ENCODE measurements around the gene IZUMO1.
A peak's percentile ranks its signal among the peaks of the same experiment; 100 is the strongest.
"Not testable (repeated sequence)": the region's sequence is repeated elsewhere in the genome, so short reads cannot be mapped to it uniquely, and the experiment has no call there.

The IZUMO1 gene

DNA sequence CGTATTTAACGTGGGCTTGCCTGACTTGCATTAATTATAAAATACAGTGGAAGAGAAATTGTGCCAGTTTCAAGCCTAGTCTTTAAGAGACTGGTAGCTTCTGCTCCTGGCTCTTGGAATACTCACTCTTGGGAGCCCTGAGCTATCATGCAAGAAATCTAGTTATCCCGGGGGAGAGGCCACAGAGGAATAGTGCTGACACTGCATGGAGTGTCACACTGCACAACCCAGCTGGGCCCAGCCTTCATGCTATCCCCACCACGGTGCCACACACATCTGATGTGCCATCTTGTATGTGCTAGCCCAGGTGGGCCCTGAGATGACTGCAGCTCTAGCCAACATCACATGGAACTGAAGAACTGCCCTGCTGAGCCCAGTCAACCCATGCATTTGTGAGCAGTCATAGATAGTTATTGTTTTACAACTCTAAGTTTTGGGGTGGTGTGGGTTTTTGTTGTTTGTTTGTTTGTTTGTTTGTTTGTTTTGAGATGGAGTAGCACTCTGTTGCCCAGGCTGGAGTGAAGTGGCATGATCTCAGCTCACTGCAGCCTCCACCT is 35.5 kb downstream of the IZUMO1 start:
- no peak for DNase-seq (ENCODE audit: low read depth in 1 of 2, low spot score in 1 of 2)
- TF ChIP-seq JUND (IDR thresholded peaks at IDR 0.05; ENCODE audit: low read depth): no peak
- in situ Hi-C loops (cut with HindIII; ENCODE audit: low pct_unique_long_range_greater_than_20kb, low sequenced_read_pairs): no loop called here

DNA sequence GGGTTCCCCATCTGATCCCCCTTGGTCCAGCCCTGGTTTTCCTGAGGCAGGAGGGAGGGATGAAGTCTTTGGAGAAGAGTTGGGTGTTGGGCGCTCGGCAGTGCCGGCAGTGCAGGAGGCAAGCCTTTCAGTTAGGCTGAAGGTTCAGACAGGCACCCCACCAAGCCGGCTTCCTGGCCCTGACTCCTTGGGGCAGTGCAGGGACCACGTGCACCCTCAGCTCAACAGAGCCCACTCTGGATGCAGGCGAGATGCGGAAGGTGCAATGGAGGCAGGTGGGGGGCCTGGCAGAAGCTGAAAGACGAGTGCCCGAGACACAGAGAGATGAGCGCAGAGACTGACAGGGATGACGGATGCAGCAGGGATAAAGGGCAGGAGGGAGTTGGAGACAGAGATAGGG is 38.2 kb downstream of the IZUMO1 start:
- no peak for DNase-seq (ENCODE audit: low read depth in 1 of 2, low spot score in 1 of 2)
- in situ Hi-C loops (cut with HindIII; ENCODE audit: low pct_unique_long_range_greater_than_20kb, low sequenced_read_pairs): no loop called here
- TF ChIP-seq JUND (IDR thresholded peaks at IDR 0.05; ENCODE audit: low read depth): no peak

DNA sequence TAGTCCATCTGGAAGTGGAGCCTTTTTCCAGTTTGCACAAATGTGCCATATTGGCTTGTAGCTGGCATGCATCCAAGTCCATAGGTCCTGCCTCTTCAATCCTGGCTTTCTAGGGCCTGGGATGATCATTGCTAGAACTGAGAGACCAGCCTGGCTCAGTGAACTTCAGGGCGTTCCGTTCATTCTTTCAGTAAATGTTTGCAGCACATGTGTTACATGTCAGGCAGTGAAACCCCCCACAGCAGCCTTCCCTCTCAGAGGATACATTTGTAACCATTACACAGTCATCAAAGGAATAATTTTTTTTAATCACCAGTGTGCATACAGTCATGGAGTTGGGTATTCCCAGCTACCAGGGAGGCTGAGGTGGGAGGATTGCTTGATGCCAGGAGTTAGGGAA is 41.3 kb downstream of the IZUMO1 start:
- no peak for TF ChIP-seq JUND (IDR thresholded peaks at IDR 0.05; ENCODE audit: low read depth)
- DNase-seq (ENCODE audit: low read depth in 1 of 2, low spot score in 1 of 2): no peak
- in situ Hi-C loops (cut with HindIII; ENCODE audit: low pct_unique_long_range_greater_than_20kb, low sequenced_read_pairs): no loop called here

DNA sequence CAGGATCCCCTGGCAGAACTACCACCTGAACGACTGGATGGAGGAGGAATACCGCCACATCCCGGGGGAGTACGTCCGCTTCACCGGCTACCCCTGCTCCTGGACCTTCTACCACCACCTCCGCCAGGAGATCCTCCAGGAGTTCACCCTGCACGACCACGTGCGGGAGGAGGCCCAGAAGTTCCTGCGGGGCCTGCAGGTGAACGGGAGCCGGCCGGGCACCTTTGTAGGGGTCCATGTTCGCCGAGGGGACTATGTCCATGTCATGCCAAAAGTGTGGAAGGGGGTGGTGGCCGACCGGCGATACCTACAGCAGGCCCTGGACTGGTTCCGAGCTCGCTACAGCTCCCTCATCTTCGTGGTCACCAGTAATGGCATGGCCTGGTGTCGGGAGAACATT is 43.4 kb downstream of the IZUMO1 start:
- no peak for DNase-seq (ENCODE audit: low read depth in 1 of 2, low spot score in 1 of 2)
- in situ Hi-C loops (cut with HindIII; ENCODE audit: low pct_unique_long_range_greater_than_20kb, low sequenced_read_pairs): no loop called here
- TF ChIP-seq JUND (IDR thresholded peaks at IDR 0.05; ENCODE audit: low read depth): no peak

DNA sequence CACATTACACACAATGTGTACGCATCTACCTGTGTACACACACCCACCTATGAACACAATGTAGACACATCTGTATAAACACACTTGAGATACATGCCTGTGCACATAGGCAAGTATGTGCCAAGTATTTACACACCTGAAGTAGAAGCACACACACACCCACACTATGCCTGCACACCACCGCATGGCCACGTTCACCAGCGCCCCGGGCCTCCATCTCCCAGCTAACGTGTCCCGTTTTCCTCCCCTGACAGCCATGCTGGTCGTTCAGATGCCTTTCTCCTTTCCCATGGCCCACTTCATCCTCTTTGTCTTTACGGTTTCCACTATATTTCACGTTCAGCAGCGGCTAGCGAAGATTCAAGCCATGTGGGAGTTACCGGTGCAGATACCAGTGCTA is 44.0 kb downstream of the IZUMO1 start:
- no peak for TF ChIP-seq JUND (IDR thresholded peaks at IDR 0.05; ENCODE audit: low read depth)
- DNase-seq (ENCODE audit: low read depth in 1 of 2, low spot score in 1 of 2): no peak
- in situ Hi-C loops (cut with HindIII; ENCODE audit: low pct_unique_long_range_greater_than_20kb, low sequenced_read_pairs): no loop called here

DNA sequence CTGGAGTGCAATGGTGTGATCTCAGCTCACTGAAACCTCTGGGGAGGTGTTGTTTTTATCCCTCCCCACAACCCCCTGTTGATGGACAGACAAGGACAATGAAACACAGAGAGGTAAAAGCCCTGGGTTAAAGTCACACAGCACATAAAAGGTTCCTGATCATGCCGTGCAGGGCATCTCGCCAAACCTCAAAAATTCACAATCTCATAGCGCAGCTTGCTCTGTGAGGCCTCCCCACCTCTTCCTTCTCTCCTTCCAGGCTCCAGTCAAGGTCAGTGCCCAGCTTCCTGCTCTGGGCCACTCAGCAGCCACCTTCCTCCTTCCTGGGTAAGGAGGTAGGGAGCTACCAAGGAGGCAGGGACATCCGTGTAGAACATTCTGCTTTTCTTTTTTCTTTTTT is 48.7 kb downstream of the IZUMO1 start:
- in situ Hi-C loops (cut with HindIII; ENCODE audit: low pct_unique_long_range_greater_than_20kb, low sequenced_read_pairs): no loop called here
- no peak for DNase-seq (ENCODE audit: low read depth in 1 of 2, low spot score in 1 of 2)
- no peak for TF ChIP-seq JUND (IDR thresholded peaks at IDR 0.05; ENCODE audit: low read depth)

DNA sequence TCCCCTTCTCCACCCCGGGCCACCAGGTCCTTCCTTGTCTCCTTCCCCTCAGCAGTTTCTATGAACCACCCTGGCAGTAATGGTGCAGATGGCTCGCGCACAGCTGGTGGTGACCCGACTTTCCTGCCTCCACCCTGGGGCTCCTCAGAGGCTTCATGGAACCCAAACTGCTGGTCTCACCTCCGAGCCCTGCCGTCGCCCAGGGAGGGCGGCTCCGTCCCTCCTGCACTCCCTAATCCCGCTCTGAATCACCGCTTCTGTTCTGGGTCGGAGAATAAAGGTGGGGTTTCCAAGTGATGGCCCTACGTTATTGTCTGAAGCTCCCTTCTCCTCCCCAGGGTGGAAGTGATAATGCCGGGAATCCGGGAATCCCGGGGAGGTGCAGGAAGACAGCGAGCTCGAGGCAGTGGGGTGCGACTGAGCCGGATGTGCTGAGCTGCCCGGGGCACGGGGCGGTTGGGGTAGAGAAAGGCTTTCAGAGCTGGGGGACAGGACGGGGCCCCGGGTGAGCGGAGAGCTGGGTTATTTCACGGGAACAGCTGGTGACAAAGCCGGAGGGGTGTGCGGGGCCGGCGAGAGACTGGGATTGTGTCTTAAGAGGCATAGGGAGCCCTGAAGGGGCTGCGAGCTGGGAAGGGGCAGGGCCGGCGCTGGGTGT is 50.2 kb downstream of the IZUMO1 start:
- no peak for DNase-seq (ENCODE audit: low read depth in 1 of 2, low spot score in 1 of 2)

DNA sequence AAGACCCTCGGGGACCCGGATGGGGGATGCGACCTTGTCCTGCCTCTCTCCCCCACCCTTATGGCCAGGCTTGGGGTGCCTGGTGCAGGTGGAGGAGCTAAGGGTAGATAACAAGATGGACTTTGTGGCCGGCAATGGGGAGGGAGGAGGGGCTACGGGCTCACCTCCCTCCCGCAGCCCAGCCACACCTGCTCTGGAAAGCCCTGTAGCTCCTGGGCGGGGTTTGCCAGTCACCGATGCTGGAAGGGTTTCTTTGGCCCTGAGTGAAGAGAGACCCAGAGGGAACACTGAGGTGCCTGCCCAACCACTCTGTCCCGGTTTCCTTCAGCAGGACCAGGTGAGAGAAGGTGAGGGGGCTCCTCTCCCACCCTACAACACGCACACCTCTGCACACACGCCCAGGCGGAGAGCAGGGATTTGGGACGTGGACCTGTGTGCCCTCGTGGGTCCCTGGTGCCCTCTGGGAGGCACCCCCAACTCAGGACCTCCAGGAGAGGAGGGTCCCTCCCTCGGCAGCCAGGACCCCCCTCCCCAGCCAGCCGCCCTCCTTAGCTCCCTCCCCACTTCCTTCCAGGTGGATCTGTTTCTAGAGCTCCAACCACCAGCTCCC is 50.9 kb downstream of the IZUMO1 start, which contains the start of gene FUT2:
Gene FUT2, plus strand, starts transcription at position 229 of the 610 bp plus-strand sequence. CDS start 6,986 bp downstream, outside the sequence.
- in situ Hi-C loops (cut with HindIII; ENCODE audit: low pct_unique_long_range_greater_than_20kb, low sequenced_read_pairs): no loop called here
- DNase-seq (ENCODE audit: low read depth in 1 of 2, low spot score in 1 of 2): peak; percentile 63 to 64
- TF ChIP-seq JUND (IDR thresholded peaks at IDR 0.05; ENCODE audit: low read depth): no peak

More for the DNA sequence above, 50.2 kb downstream of the IZUMO1 start:
- in situ Hi-C loops (cut with HindIII; ENCODE audit: low pct_unique_long_range_greater_than_20kb, low sequenced_read_pairs): no loop called here
- TF ChIP-seq JUND (IDR thresholded peaks at IDR 0.05; ENCODE audit: low read depth): no peak

DNA sequence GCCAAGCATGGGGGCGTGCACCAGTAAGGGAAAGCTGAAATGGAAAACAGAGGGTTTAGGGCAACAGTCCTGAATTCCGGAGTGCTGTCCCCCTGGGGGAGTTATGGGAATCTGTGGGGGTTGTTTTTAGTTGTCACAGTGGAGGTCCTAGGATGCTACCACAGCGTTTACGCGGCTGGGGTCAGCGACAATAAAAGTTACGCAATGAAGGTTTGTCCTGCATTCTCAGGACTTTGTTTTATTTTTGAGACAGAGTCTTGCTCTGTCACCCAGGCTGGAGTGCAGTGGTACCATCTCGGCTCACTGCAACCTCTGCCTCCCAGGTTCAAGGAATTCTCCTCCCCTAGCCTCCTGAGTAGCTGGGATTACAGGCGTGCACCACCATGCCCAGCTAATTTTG is 53.1 kb downstream of the IZUMO1 start:
- in situ Hi-C loops (cut with HindIII; ENCODE audit: low pct_unique_long_range_greater_than_20kb, low sequenced_read_pairs); DNase-seq (ENCODE audit: low read depth in 1 of 2, low spot score in 1 of 2): not testable (repeated sequence)
